Stimulated activated CD8-positive, alpha-beta memory T cell treated with anti-CD3 and anti-CD28 coated beads, Interleukin-7, amount 100 ng/mL, for 24 hours (primary cell): ENCODE data around the gene TSPEAR.

Experiments
- DNase-seq: peaks from one replicate; pipeline ENCODE4 v3.0.0-alpha.2; 2020; ENCODE audit warnings: low read depth

TSPEAR gene

DNA sequence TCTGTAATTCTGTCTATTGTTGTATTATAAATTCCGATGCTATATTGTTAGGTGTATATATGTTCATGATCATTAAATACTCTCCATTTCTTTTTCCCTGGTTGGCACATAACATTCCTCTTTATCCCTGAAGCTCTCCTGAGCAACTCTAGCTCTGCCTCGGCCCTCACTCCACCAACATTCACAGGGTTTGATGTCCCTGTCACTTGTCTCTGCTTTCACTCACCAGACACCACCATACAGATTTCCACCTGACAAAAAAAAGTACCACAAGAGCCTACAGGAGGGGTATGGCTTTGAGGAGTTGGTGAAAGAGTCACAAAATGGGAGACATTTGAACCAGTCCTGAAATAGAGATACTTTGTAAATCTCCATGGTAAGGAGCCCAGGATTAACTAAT, 8.8 kb upstream of the TSPEAR start:
- DNase-seq: no peak

DNA sequence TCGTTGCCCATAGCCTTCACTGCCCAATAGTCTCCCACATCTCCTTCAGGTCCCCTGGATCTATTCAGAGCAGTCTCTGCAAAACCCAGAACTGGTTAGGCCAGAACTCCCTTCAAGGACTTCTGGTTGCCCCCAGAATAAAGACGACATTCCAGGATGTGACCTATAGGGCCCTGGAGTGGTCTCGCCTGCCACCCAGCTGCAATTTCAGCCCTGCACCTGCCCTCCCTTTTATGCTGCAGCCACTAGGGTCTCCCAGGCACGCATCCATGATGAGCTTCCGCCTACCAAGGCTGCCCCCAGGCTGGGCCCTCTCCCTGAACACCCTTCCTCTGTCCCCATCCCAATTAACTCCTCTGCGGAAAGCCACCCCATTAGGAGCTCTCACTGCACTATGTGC, 7.2 kb upstream of the TSPEAR start:
- no peak for DNase-seq

DNA sequence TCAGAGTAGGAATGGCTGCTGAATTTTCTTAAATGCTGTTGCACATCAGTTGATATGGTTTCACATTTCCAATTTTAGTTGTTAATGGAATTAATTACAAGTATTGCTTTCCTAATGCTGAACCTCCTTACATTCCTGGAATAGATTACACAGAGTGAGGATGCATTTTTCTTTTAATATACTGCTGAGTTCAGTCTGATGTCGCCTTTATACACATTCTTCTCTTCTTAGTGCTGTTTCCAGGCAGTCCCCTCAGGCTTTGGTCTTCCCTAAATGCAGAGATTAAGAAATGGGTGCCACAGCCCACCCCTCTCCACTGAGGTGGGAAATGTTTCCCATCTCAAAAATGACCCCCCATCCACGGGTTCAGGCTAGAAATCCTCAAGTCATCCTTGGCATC, 6.7 kb upstream of the TSPEAR start:
- DNase-seq: no peak

DNA sequence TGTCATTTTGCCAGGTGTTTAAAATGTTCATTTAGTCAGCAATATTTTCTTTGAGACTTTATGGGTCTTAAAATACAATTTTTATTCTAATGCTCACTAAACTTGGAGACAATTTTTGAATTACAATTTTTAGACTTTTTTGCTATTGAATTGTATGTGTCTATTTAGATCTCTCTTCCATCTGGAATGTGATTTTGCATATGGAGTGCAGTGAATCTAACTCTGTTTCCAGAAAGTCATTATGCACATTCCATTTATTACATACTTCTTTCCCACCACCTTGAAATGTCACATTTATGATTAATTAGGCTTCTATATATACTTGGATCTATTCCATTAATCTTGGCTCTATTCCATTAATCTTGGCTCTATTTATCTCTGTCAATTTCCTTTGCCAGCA, 5.6 kb upstream of the TSPEAR start:
- DNase-seq: no peak

DNA sequence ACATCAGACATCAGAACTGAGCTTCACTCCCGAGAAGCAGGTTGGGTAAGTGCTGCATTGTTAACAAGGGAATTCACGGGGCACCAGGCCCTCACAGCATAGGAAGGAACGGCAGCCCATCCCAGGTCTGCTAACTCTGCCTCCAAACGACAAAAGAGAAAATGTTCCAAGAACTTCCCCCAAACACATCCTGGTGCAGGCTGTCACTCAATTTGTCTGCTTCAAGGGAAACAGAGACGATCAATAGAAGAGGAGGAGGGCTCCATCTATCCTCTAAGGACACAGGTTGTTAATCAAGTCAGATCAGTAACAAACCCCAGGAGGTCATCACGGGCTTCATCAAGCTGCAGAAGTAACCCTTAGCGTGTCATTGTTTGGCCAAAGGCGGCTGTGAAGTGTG, 3.5 kb upstream of the TSPEAR start:
- no peak for DNase-seq

DNA sequence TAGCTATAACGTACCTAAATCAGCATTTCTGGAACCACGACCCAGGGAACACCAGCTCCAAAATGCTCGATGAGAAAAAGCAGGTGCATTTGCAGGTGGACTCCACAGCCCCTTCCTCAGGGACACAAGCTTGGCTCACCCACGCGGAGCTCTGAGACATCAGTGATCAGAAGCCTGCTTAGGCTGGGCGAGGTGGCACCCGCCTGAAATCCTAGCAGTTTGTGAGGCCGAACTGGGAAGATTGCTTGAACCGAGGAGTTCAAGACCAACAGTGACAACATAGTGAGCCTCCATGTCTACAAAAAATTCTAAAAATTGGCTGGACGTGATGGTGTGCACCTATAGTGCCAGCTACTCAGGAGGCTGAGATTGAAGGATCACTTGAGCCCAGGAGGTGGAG, 2.5 kb upstream of the TSPEAR start:
- no peak for DNase-seq

DNA sequence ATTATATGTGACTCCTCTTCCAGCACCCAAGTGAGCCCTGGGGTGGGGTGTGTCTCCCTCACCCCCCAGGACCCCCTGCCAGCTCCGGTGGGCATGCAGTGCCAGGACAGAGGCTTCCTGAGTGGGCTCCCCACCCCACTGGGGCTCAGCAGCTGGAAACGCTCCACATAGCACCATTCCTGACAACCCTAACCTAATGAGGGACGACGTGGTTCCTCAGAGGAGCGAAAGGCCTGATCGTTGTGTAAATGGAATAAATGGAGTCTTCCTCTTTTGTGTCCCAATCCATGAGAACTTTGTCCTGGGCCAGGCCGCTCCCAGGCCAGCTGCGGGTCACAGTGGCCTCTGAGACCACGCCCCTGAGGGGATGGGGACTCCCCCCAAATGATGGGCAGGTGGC, 1.8 kb upstream of the TSPEAR start:
- no peak for DNase-seq

DNA sequence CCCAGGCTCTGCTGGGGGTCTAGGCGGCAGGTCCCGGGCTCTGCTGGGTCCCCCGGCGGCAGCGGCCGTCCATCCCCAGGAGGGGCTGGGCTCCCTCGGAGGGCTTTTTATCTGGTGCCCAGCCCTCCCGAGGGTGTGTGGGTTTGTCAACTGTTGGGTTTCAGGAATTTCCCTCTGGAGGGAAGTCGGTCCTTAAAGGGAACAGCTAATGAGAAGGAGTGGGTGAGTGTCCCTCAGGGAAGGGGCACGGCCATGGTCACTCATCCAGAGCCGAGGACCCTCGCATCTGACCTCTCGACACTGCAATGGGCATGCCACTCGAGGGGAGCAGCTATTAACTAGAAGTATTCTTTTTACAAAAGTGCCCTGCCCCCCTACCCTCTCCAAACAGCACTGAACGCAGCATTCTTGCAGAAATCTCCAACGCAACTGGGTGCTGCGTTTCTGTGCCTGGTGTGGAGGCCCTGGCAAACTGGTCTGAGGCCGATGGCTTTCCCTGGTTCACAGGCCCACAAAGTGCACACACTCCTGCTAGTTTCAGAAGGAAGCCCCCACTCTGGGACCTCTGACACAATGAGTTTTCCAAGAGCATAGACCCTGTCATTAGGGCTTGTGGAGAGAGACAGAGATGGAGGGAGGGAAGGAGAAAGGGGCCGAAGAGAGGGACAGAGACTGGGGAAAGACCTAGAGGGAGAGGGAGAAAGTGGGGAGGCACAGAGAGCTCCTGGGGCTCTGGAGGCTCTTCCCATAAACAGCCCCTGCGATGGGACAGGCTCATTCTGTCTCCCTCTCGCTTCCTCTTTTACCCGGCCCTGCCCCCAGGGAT, 1.0 kb upstream of the TSPEAR start:
- DNase-seq: no peak

DNA sequence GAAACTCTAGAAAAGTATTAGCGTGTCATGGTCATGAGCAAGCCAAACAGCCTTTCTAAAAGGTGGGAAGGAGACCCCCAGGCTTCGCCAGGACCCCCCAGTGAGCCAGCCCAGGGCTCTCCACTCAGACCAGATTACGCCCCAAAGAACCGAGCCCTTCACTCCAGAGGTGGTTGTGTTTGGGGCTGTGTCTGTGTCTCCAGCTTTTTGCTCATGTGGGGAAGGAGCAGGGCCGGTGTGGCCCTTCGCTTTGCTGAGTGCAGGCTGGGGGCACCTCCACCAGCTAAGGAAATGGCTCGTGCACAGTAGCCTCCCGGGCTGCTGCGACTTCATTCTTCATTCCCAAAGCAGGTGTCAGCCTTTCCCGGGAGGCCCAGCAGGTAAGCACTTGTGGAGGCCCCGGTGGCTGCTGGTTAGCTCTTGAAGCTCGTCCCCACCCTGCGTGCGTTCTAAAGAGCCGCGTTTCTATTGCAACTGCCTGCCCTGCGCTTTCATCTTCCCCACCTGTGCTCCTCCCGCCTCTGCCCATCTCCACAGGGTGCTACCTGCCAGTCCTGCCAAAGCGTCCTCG, 531 bp downstream of the TSPEAR start:
- DNase-seq: no peak

DNA sequence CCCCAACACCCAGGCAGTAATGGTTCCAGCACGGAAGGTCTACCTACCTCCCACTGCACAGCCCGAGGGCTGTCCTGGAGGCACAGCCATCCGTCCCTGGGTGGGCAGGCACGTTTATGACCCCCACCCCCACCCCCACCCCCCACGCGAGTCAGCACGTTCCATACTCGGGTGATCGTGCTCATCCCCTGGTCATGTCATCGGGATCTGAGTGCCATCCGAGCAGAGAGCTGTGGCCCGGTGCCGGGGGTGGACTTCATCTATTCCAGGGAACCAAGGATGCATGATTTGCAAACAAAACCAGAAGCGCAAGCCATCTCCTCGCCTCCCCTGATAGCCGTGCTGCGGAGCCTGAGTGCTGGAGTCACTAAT, 1.1 kb downstream of the TSPEAR start:
- DNase-seq: no peak

DNA sequence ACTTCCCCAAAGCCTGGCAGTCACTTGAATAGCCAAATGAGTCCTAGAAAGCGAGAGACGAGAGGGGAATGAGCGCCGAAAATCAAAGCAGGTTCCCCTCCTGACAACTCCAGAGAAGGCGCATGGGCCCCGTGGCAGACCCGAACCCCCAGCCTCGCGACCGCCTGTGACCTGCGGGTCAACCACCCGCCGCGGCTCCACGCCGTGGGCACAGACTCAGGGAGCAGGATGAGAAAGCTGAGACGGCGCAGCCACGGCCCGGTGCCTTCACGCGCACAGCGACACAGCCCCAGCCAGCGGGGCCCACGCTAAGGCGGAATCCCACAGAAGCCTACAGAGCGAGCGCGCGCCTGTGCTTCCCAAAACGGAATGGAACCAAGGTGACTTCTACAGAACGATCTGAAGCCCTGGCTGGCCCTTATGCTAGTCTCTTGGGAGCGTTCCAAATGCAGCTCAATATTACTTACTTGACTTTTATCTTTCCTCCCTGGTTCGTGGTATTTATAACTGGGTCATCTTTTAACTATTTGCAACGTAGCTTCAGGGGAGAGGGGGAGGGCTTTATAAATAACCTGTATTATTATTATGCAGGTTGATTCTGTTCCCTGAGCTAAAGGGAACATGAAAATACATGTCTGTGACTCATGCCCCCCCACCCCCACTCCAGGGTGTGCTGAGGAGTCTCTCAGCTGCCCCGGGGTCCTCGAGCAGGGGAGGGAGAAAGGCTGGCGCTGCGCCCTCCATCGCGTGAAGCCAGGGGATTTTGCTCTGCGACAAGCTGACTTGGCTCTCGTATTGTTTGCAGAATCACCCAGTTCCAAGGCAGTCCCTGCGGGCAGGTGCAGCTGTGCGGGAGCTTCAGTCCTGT, 1.7 kb downstream of the TSPEAR start:
- no peak for DNase-seq

DNA sequence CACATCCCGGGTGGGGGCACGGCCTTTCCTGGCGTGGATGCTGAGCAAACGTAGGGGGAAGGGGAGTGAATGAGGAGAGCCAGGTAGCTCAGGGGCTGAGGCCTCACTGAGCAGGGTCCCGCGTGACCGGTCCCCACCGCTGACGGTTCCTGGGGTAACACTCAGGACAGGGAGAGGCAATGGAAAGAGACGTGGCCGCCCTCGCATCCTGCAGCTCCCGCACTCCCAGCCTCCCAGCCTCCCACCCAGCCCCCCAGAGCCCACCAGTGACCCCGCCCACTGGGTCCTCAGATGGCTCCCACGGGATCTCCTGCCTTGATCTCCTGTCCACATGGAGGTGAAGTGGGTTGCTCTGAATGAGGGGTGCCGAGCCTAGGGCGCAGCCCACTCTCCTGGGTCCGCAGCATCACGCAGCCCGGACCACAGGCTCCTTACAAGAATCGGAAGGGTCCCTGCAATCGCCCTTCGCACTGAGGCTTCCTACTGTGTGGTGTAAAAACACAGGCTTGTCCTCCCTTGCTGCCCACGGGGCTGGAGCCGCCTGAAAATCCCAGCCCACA, 2.4 kb downstream of the TSPEAR start:
- DNase-seq: no peak

DNA sequence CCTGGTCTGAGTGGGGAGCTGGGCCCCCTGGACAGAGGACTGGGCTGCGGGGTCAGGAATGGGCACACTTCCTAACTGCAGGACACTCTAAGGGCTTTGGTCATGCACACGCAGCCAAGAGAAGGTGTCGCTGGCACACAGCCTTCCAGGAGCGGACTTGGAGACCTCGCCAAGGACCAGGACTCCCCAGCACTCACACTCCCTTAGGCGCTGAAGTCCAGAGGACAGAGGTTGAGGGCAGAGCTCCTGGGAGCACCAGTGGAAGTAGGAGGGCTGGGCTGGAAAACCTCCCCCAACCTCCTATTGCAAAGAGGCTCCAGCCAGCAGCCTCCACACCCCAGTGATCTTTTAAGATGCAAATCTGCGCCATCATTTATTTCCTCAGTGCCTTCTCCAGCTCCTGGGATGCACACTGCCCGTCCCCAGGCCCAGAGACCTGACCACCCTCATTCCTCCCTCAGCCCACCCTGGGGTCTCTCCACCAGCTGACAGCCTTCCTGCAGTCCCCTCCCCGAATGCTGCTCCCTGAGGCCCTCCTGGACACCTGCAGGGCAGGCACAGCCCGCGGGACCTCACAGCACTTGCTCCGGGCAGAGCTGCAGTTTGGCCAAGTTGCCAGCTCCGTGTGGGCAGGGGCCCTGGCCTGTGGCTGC, 3.0 kb downstream of the TSPEAR start:
- no peak for DNase-seq

DNA sequence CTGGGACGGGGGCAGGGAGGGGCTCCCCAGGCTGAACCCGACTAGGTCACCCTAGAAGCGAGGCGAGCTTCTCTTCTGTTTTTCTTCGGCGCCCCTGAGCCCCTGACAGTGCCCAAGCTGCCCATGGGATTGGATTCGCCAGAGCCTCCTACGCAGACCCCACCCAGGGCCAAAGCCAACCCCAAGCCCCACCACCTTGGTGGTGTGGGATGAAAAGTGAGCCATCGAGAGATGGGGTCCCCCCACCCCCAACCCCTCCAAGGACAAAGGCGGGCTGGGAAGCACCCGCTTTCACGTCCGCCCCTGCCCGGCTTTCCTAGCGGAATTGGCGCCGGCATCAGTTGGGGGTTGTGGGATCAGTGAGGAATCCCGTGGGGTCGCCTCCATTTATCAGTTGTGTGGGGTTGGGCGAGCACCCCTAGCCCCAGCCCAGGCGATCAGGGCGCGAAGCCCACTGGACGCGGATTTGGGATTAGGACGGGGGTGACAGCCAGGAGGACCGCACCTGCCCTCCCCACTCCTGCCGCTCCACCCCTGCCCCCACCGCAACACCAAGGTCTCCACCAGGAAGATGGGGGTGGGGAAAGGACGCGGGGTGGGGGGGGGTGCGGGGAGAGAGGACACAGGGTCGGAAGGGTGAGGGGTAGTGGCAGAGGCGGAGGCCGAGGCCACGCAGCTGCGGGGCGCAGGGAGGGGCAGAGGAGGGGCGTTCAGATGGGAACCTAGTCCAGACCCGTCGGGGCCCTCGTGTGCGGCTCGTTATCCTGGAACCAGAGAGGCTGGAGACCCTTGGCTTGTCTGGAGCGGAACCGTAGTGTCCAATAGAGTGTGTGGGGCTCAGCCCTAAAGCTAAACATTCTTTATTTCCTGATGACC, 4.4 kb downstream of the TSPEAR start:
- DNase-seq: no peak

DNA sequence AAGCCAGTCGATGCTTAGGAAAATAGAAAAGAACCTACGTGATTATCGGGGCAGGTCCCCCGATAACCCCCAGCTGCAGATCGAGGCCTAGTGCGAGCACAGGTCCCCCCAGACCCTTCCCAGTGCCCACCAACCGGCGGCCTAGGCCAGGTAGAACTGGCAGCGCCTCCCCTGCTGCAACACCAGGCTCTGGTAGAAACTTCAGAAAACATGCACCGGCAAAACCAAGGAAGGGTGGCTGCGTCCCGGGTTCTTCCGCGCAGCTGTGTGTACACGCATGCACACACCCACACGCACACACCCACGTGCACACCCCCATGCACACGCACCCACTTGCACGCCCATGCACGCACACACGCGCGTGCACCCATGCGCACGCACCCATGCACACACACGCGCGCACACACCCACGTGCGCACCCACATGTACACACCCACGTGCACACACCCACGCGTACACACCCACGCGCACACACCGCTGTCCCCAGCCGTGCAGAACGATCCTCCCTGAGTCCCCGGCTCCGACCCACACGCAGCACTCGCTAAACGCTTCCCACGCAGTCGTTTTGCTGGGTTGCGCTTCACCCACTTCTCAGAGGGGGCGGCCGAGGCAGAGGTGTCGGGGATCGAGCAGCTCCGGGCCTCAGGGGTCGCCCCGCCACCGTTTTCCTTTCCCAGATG, 5.2 kb downstream of the TSPEAR start:
- no peak for DNase-seq

DNA sequence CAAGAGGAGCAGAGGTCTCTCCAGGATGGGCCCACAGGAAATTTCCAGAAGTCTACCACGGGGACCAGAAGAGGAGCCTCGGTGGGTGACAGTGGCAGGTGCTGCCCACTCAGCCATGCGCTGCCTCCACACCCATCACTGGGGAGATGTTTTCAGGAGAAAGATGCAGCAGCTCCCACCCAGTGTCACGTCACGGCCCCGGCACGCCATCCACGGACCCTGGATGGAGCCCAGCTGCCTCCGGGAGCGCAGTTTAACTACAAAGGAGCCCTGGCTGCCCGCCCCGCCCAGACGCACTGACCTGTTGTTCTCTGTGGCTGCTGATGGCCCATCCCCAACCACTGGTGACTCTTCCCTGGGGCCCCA, 6.8 kb downstream of the TSPEAR start:
- no peak for DNase-seq

DNA sequence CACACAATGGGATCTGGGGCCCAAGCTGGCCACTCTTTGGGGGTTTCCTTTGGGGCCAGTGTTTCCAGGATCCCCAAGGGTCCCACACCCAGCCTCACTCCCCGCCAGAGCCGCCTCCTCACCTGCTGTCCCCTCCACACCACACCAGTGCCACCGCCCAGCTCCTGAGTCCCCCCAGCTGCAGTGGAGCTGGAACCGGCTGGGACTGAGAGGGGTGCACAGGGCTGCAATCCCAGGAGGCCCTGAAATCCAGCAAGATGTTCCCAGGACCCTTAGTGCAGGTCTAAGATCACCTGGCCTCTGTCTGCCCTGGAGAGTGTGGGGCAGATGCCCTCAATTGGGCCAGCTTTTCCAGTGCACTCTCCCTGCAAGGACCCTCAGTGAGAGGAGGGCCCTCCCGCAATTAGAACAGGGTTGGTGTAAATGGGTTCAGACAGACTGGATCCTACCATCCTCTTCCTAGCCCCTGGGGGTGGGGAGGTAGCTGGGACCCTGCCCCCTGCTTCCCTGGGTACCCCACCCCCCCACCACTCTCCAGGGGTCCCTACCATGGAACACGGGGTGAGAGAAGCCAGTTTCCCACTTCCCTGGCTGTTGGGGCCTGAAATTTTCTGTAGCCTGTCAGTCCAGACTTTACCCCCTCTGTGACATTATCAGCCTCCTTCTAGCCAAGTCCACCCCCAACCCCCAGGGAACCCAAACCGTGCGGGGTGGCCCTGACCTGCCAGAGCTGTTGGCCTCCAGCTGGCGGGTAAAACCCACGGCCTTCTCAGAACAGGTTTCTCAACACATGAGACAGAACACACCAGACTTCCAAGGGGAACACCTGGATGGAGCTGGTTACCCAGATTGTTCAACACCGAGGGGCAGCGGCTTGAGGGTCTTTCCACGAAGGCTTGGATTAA, 7.4 kb downstream of the TSPEAR start:
- no peak for DNase-seq

DNA sequence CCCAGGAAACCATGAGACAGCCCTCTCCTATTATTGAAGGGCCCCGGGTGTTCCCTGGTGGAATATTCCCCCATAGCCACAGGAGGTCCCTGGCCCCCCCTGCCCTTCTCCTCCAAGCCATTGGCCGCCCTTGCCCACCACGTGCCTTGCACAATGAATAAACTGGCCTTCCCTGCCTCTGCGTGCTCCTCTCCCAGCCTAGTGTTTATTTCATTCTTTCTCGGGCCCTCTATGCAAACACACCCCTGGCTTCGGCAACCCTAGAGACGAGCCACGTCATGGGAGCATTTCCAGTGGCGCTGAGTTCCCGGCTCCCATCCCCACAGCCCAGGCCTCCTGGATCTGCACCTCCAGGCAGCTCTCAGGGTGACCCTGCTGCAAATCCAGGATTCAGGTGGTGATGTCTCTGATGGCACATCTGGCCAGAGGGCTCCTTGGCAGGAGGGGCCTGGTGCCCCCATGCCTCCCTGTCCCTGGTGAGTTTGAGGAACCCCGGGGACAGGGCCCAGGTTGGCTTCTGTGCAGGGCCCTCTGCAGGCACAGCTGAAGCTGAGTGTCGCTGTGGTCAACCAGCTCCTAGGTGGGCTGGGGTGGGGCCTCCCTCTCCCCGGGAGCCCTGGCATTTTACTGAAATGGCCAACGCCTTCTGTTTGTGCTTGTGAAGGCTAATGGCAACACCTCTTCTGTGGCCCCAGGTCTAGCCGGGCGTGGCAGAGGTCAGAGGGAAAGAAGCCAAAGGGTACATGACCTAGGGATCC, 8.2 kb downstream of the TSPEAR start:
- no peak for DNase-seq
